ENCODE measurements around the gene SCARF1. TPM values are rescaled to one million over a fixed set of nuclear protein-coding genes. Genes with fewer than 3 reads are reported as not detected.

The SCARF1 gene
- polyA plus RNA-seq, 1 donor from 2014 or later: 3.0 TPM

DNA sequence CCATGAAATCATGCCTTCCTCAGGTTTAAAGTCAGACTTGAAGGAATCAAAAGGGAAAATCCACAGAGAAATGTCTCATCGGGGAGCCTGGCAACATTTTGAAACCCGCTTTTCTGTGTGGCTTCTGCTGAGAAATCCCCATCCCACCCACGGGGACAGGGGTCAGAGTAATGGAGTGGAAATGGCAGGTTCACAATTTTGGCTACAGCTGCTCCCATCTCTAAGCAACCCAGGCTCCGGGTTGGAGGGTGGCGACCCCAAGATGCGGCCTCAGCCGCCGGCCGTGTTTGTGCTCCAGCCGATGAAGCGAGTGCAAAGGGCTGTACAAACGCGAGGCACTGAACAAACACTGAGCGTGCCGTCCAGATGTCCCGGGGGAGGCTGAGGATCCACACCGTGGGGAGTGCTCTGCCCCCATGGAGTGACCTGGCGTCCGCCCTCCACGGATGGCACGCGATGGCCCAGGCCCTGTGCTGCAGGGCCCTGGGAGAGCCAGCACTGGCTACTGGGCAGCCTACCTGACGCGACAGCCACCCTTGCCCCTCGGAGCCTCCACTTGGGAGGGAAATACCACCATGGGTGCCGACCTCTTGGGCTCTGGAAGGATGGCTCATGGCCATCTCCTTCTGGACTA, 39.1 kb downstream of the SCARF1 start:
- H3K4me2 ChIP-seq (ENCODE audit: low read length): no peak overlapping the region
- no peaks in the 10 kb centered on the region for H3F3A ChIP-seq (ENCODE audit: insufficient read depth, low read length, poor library complexity, severe bottlenecking)
- TF ChIP-seq EP300 (conservative IDR thresholded peaks at IDR 0.05; ENCODE audit: poor library complexity, severe bottlenecking) (no peak), POLR2AphosphoS5 (IDR thresholded peaks at IDR 0.05) (no peak), SMC3 (conservative IDR thresholded peaks at IDR 0.05; ENCODE audit: poor library complexity) (no peak), MXI1 (conservative IDR thresholded peaks at IDR 0.05; ENCODE audit: poor library complexity, severe bottlenecking) (no peak), RAD21 (conservative IDR thresholded peaks at IDR 0.05) (no peak), TAF1 (IDR thresholded peaks at IDR 0.05; ENCODE audit: low read depth) (no peak), EZH2 (IDR thresholded peaks at IDR 0.05; ENCODE audit: borderline replicate concordance, insufficient read depth, low read length, poor library complexity, severe bottlenecking) (no peak)
- TF ChIP-seq, protein P1, sequence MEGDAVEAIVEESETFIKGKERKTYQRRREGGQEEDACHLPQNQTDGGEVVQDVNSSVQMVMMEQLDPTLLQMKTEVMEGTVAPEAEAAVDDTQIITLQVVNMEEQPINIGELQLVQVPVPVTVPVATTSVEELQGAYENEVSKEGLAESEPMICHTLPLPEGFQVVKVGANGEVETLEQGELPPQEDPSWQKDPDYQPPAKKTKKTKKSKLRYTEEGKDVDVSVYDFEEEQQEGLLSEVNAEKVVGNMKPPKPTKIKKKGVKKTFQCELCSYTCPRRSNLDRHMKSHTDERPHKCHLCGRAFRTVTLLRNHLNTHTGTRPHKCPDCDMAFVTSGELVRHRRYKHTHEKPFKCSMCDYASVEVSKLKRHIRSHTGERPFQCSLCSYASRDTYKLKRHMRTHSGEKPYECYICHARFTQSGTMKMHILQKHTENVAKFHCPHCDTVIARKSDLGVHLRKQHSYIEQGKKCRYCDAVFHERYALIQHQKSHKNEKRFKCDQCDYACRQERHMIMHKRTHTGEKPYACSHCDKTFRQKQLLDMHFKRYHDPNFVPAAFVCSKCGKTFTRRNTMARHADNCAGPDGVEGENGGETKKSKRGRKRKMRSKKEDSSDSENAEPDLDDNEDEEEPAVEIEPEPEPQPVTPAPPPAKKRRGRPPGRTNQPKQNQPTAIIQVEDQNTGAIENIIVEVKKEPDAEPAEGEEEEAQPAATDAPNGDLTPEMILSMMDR (IDR thresholded peaks at IDR 0.05; ENCODE audit: poor library complexity, severe bottlenecking): no peak
- TF ChIP-seq, protein P2, sequence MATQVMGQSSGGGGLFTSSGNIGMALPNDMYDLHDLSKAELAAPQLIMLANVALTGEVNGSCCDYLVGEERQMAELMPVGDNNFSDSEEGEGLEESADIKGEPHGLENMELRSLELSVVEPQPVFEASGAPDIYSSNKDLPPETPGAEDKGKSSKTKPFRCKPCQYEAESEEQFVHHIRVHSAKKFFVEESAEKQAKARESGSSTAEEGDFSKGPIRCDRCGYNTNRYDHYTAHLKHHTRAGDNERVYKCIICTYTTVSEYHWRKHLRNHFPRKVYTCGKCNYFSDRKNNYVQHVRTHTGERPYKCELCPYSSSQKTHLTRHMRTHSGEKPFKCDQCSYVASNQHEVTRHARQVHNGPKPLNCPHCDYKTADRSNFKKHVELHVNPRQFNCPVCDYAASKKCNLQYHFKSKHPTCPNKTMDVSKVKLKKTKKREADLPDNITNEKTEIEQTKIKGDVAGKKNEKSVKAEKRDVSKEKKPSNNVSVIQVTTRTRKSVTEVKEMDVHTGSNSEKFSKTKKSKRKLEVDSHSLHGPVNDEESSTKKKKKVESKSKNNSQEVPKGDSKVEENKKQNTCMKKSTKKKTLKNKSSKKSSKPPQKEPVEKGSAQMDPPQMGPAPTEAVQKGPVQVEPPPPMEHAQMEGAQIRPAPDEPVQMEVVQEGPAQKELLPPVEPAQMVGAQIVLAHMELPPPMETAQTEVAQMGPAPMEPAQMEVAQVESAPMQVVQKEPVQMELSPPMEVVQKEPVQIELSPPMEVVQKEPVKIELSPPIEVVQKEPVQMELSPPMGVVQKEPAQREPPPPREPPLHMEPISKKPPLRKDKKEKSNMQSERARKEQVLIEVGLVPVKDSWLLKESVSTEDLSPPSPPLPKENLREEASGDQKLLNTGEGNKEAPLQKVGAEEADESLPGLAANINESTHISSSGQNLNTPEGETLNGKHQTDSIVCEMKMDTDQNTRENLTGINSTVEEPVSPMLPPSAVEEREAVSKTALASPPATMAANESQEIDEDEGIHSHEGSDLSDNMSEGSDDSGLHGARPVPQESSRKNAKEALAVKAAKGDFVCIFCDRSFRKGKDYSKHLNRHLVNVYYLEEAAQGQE (IDR thresholded peaks at IDR 0.05; ENCODE audit: borderline replicate concordance): no peak
- no peak overlapping the region for H2AFZ ChIP-seq (ENCODE audit: low read depth, low read length)
- H3K79me2 ChIP-seq (replicated peaks; ENCODE audit: insufficient read depth, low read length): no peaks in the 10 kb centered on the region
- peaks cover 8% of the 10 kb centered on the region for H3K36me3 ChIP-seq (ENCODE audit: insufficient read depth, low read length)
- no peaks in the 10 kb centered on the region for H4K20me1 ChIP-seq (ENCODE audit: insufficient read depth)
- peaks cover 6% of the 10 kb centered on the region for H3K9me3 ChIP-seq (ENCODE audit: low read length)
- no peak overlapping the region for H3K27ac ChIP-seq (ENCODE audit: low read length)
- H3K4me3 ChIP-seq (ENCODE audit: low read length): no peak overlapping the region
- no peaks in the 10 kb centered on the region for H3K9me2 ChIP-seq (ENCODE audit: insufficient read depth, low read length)
- no peaks in the 10 kb centered on the region for H3K27me3 ChIP-seq (ENCODE audit: insufficient read depth, low read depth, low read length)
- no peak overlapping the region for H3K9ac ChIP-seq (ENCODE audit: low read length)

DNA sequence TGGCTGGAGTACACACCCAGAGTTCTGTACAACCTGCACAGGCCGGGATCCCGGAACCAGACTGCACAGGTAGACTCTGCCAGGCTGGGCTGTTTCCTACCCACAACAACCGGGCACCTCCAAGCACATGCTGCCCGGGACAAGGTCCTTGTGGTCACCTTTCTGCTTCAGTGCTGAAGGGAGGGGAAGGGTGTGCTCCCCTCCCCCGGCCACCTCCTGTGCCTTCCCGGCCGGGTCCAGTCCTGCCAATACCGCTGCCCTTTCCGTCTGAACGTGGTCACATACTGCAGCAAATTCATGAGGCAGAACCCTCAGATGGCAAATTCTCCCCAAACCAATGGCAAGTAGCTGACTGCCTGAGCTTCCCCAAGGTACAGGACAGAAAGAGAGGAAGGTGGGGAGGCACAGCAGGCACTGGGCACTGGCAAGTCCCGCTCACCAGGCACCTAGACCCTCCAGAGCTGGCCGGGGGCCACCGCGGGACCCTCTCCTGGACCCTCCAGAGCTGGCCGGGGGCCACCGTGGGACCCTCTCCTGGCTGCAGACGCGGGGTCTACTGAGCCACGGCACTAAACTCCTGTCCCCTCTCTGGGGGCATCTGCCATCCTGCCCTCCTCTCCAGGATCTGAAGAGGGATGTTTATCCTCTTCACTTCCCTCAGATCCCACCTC, 39.7 kb downstream of the SCARF1 start:
- Histone ChIP-seq H3K27me3 (ENCODE audit: insufficient read depth, low read depth, low read length) (no peaks in the 10 kb centered on the region), H3K9me2 (ENCODE audit: insufficient read depth, low read length) (no peaks in the 10 kb centered on the region), H3K36me3 (ENCODE audit: insufficient read depth, low read length) (peaks cover 10% of the 10 kb centered on the region), H3K4me3 (ENCODE audit: low read length) (no peak overlapping the region), H3K9me3 (ENCODE audit: low read length) (peaks cover 11% of the 10 kb centered on the region), H3K79me2 (replicated peaks; ENCODE audit: insufficient read depth, low read length) (no peaks in the 10 kb centered on the region), H2AFZ (ENCODE audit: low read depth, low read length) (no peak overlapping the region), H4K20me1 (ENCODE audit: insufficient read depth) (no peaks in the 10 kb centered on the region), H3K9ac (ENCODE audit: low read length) (no peak overlapping the region), H3K27ac (ENCODE audit: low read length) (no peak overlapping the region), H3F3A (ENCODE audit: insufficient read depth, low read length, poor library complexity, severe bottlenecking) (no peaks in the 10 kb centered on the region), H3K4me2 (ENCODE audit: low read length) (no peak overlapping the region)
- TF ChIP-seq TAF1 (IDR thresholded peaks at IDR 0.05; ENCODE audit: low read depth): no peak
- TF ChIP-seq MXI1 (conservative IDR thresholded peaks at IDR 0.05; ENCODE audit: poor library complexity, severe bottlenecking): no peak
- TF ChIP-seq EP300 (conservative IDR thresholded peaks at IDR 0.05; ENCODE audit: poor library complexity, severe bottlenecking): no peak
- no peak for TF ChIP-seq SMC3 (conservative IDR thresholded peaks at IDR 0.05; ENCODE audit: poor library complexity)
- no peak for TF ChIP-seq EZH2 (IDR thresholded peaks at IDR 0.05; ENCODE audit: borderline replicate concordance, insufficient read depth, low read length, poor library complexity, severe bottlenecking)
- no peak for TF ChIP-seq POLR2AphosphoS5 (IDR thresholded peaks at IDR 0.05)
- TF ChIP-seq, protein P1 (IDR thresholded peaks at IDR 0.05; ENCODE audit: poor library complexity, severe bottlenecking): no peak

Measured in neural cell (in vitro differentiated cells).